Measurements from ENCODE around the gene LCNL1. TPM values are rescaled to one million over a fixed set of nuclear protein-coding genes. Genes with fewer than 3 reads are reported as not detected.

Gene LCNL1
- total and polyA plus RNA-seq, 7 donors: 0.14 to 1.1 (median 0.49) TPM; not detected in 2

- peaks cover 0 to 21% (median 19%) of the 10 kb centered on the region in 4 donors for H3K4me1 ChIP-seq
- intact Hi-C loops (cut with DNase I): no loop called here
- no peak overlapping the region for H3K4me3 ChIP-seq
- no peak for DNase-seq
- H3K9me3 ChIP-seq: no peaks in the 10 kb centered on the region
- no peaks in the 10 kb centered on the region for H3K36me3 ChIP-seq
- H3K27ac ChIP-seq: no peak overlapping the region
- TF ChIP-seq POLR2A (IDR thresholded peaks at IDR 0.05): no peak
- TF ChIP-seq POLR2AphosphoS5 (IDR thresholded peaks at IDR 0.05): no peak
- TF ChIP-seq EP300 (IDR thresholded peaks at IDR 0.05): no peak
- WGBS, 2 donors: 53 to 82% methylated on average over 7 of the region's 7 CpGs
- no peaks in the 10 kb centered on the region for H3K27me3 ChIP-seq
These were observed 40.4 kb downstream of the LCNL1 start for GRCh38 chr9:137023157-137023556.

- intact Hi-C loops (cut with DNase I): no loop called here
- TF ChIP-seq POLR2A (IDR thresholded peaks at IDR 0.05): no peak
- TF ChIP-seq POLR2AphosphoS5 (IDR thresholded peaks at IDR 0.05): no peak
- no peak for TF ChIP-seq EP300 (IDR thresholded peaks at IDR 0.05)
- TF ChIP-seq, protein P1, sequence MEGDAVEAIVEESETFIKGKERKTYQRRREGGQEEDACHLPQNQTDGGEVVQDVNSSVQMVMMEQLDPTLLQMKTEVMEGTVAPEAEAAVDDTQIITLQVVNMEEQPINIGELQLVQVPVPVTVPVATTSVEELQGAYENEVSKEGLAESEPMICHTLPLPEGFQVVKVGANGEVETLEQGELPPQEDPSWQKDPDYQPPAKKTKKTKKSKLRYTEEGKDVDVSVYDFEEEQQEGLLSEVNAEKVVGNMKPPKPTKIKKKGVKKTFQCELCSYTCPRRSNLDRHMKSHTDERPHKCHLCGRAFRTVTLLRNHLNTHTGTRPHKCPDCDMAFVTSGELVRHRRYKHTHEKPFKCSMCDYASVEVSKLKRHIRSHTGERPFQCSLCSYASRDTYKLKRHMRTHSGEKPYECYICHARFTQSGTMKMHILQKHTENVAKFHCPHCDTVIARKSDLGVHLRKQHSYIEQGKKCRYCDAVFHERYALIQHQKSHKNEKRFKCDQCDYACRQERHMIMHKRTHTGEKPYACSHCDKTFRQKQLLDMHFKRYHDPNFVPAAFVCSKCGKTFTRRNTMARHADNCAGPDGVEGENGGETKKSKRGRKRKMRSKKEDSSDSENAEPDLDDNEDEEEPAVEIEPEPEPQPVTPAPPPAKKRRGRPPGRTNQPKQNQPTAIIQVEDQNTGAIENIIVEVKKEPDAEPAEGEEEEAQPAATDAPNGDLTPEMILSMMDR (IDR thresholded peaks at IDR 0.05): no peak
- no peak overlapping the region for H3K27ac ChIP-seq
- no peaks in the 10 kb centered on the region for H3K27me3 ChIP-seq
- no peak overlapping the region for H3K4me3 ChIP-seq
- WGBS, 2 donors: 86 to 90% methylated on average over 15 of the region's 15 CpGs
- peaks cover 0 to 24% (median 22%) of the 10 kb centered on the region in 4 donors for H3K4me1 ChIP-seq
- no peaks in the 10 kb centered on the region for H3K9me3 ChIP-seq
- DNase-seq: no peak
- no peaks in the 10 kb centered on the region for H3K36me3 ChIP-seq
These were observed 40.8 kb downstream of the LCNL1 start for GRCh38 chr9:137023583-137023991.

GRCh38 chr9:137025517-137025966, 42.7 kb downstream of the LCNL1 start:
- H3K4me1 ChIP-seq: peaks cover 0 to 36% (median 35%) of the 10 kb centered on the region in 4 donors
- H3K9me3 ChIP-seq: no peaks in the 10 kb centered on the region
- H3K27ac ChIP-seq: peak overlapping the region in 3 of 4 donors; percentile 17 to 27 (median 23)
- H3K27me3 ChIP-seq: no peaks in the 10 kb centered on the region
- peak; percentile 85 for DNase-seq
- 29 to 81% methylated on average over 21 of the region's 21 CpGs for WGBS, 2 donors
- H3K36me3 ChIP-seq: no peaks in the 10 kb centered on the region
- TF ChIP-seq POLR2A (IDR thresholded peaks at IDR 0.05) (no peak), POLR2AphosphoS5 (IDR thresholded peaks at IDR 0.05) (no peak), EP300 (IDR thresholded peaks at IDR 0.05) (no peak)
- TF ChIP-seq, protein P1 (IDR thresholded peaks at IDR 0.05): no peak
- H3K4me3 ChIP-seq: no peak overlapping the region
- intact Hi-C loops (cut with DNase I): loop anchor here (5.0 kb wide), 1 partner anchor 42 kb away; no protein-coding TSS in a partner anchor

DNA sequence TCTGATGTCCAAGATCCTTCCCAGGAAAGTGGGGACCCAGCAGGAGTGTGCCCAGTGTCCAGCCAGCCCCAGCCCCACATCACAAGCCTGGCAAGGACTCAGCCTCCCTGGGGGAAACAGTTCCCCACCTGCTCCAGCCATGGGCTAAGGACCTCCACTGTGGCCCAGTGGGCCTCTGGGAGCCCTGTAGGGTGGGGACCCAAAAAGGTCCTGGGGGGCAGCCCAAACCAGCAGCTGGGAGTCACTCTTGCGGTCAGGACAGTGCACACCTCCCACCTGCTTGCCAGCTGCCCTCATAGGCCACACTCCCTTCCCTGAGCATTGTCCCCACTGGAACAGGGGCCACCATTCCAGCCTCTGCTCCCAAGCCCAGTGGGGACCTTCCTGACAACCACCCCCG, 43.6 kb downstream of the LCNL1 start:
- TF ChIP-seq EP300 (IDR thresholded peaks at IDR 0.05): no peak
- TF ChIP-seq, protein P1 (IDR thresholded peaks at IDR 0.05): no peak
- TF ChIP-seq POLR2A (IDR thresholded peaks at IDR 0.05): no peak
- TF ChIP-seq POLR2AphosphoS5 (IDR thresholded peaks at IDR 0.05): no peak
- H3K9me3 ChIP-seq: no peaks in the 10 kb centered on the region
- no peaks in the 10 kb centered on the region for H3K27me3 ChIP-seq
- no peaks in the 10 kb centered on the region for H3K36me3 ChIP-seq
- intact Hi-C loops (cut with DNase I): loop anchor here (2.0 to 5.0 kb wide), 2 partner anchors 30 to 41 kb away; partner anchors contain the start of gene CLIC3
- DNase-seq: no peak
- 84 to 91% methylated on average over 2 of the region's 2 CpGs for WGBS, 2 donors
- H3K4me1 ChIP-seq: peaks cover 0 to 36% (median 35%) of the 10 kb centered on the region in 4 donors
- H3K4me3 ChIP-seq: no peak overlapping the region
- H3K27ac ChIP-seq: peak overlapping the region in 3 of 4 donors; percentile 17 to 27 (median 23)

DNA sequence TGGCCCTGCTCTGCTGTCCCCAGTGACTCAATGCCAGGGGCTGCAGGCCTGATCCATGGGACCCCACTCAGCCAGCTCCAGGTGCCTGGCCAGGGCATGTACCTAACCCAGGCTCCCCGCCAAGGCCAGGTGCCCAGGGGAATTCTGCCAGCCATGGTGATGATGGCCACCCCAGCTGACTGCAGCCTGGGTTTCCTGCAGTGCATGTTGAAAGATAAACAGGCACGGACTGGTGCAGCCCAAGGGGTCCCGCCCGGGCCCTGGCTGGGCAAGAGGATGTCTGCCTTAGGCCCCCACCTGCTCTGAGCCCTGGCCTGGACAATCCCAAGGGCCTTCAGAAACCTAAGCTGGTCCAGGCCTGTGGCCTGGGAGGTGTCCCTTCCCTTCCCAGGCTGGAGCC, 44.0 kb downstream of the LCNL1 start:
- Histone ChIP-seq H3K27ac (peak overlapping the region in 3 of 4 donors; percentile 36 to 60 (median 59)), H3K27me3 (no peaks in the 10 kb centered on the region), H3K4me1 (peaks cover 0 to 36% (median 35%) of the 10 kb centered on the region in 4 donors), H3K36me3 (no peaks in the 10 kb centered on the region), H3K9me3 (no peaks in the 10 kb centered on the region), H3K4me3 (peak overlapping the region in 1 of 4 donors; percentile 59)
- TF ChIP-seq, protein P1 (IDR thresholded peaks at IDR 0.05): no peak
- TF ChIP-seq POLR2AphosphoS5 (IDR thresholded peaks at IDR 0.05): no peak
- TF ChIP-seq POLR2A (IDR thresholded peaks at IDR 0.05): no peak
- TF ChIP-seq EP300 (IDR thresholded peaks at IDR 0.05): no peak
- intact Hi-C loops (cut with DNase I): loop anchor here (2.0 to 5.0 kb wide), 2 partner anchors 30 to 40 kb away; partner anchors contain the start of gene CLIC3
- DNase-seq: no peak
- 55 to 73% methylated on average over 4 of the region's 4 CpGs for WGBS, 2 donors

Data from sigmoid colon (tissue), 7 donors.